ENCODE data around the gene CDH13.
A peak's percentile ranks its signal among the peaks of the same experiment; 100 is the strongest.

CDH13 gene

GRCh38 chr16:83814659-83814985 lies 1187.9 kb downstream of the CDH13 start:
- no peak for DNase-seq (ENCODE audit: low read depth)
- no peak overlapping the region for H3K4me3 ChIP-seq (replicated peaks; ENCODE audit: low read depth, low read length)
- TF ChIP-seq CTCF (IDR thresholded peaks at IDR 0.05; ENCODE audit: low read length, missing control alignments), result no peak

- TF ChIP-seq CTCF (IDR thresholded peaks at IDR 0.05; ENCODE audit: low read length, missing control alignments), result no peak
- no peak for DNase-seq (ENCODE audit: low read depth)
- no peak overlapping the region for H3K4me3 ChIP-seq (replicated peaks; ENCODE audit: low read depth, low read length)
Measured at GRCh38 chr16:83817022-83817421, 1190.3 kb downstream of the CDH13 start.

GRCh38 chr16:83818276-83818675 lies 1191.5 kb downstream of the CDH13 start:
- H3K4me3 ChIP-seq (replicated peaks; ENCODE audit: low read depth, low read length), result no peak overlapping the region
- TF ChIP-seq CTCF (IDR thresholded peaks at IDR 0.05; ENCODE audit: low read length, missing control alignments), result no peak
- DNase-seq (ENCODE audit: low read depth), result no peak

- TF ChIP-seq CTCF (IDR thresholded peaks at IDR 0.05; ENCODE audit: low read length, missing control alignments), result no peak
- no peak overlapping the region for H3K4me3 ChIP-seq (replicated peaks; ENCODE audit: low read depth, low read length)
- DNase-seq (ENCODE audit: low read depth), result no peak
Measured at GRCh38 chr16:83819361-83819760, 1192.6 kb downstream of the CDH13 start.

GRCh38 chr16:83826146-83826913 lies 1199.6 kb downstream of the CDH13 start:
- TF ChIP-seq CTCF (IDR thresholded peaks at IDR 0.05; ENCODE audit: low read length, missing control alignments), result peak; percentile 92
- H3K4me3 ChIP-seq (replicated peaks; ENCODE audit: low read depth, low read length), result no peak overlapping the region
- peak; percentile 82 for DNase-seq (ENCODE audit: low read depth)

- TF ChIP-seq CTCF (IDR thresholded peaks at IDR 0.05; ENCODE audit: low read length, missing control alignments), result no peak
- no peak for DNase-seq (ENCODE audit: low read depth)
- no peak overlapping the region for H3K4me3 ChIP-seq (replicated peaks; ENCODE audit: low read depth, low read length)
Measured at GRCh38 chr16:83830091-83830768, 1203.5 kb downstream of the CDH13 start.

Measured in fibroblast of pulmonary artery (primary cell).